NCI-H2029 treated with DMSO at 0.1 percent for 48 hours (cell line): Measurements from ENCODE around the gene TREH.
"Not testable (repeated sequence)": the region's sequence is repeated elsewhere in the genome, so short reads cannot be mapped to it uniquely, and the experiment has no call there.

Experiments
- DNase-seq: peaks from one replicate; lab custom pipeline; 2025; lab: John Stamatoyannopoulos, UW

TREH gene

DNA sequence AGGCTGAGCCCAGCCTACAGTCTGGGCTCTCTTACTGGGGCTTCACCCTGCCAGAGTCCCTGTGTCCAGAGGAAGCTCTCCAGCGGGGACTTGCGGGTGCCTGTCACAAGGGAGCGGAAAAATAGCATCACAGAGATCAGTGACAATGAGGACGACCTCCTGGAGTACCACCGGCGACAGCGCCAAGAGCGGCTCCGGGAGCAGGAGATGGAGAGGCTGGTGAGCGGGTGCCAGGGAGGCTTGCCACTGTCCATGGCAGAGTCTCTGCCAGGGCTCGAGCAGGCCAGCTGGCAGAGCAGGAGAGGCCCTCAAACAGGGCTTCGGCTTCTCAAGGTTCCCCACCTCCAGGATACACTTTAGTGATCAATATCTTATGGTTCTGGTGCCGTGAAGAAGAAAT, 51.0 kb downstream of the TREH start:
- peak; percentile 24 for DNase-seq

DNA sequence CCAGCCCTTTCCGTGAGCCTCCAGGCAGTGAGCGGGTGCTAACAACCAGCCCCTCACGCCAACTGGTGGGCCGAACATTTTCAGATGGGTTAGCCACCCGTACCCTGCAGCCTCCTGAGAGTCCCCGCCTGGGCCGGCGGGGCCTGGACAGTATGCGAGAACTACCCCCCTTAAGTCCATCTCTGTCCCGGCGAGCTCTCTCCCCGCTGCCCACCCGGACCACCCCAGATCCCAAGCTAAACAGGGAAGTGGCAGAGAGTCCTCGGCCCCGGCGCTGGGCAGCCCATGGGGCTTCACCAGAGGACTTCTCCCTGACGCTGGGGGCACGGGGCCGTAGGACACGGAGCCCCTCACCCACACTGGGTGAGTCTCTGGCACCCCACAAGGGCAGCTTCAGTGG, 51.4 kb downstream of the TREH start:
- no peak for DNase-seq

DNA sequence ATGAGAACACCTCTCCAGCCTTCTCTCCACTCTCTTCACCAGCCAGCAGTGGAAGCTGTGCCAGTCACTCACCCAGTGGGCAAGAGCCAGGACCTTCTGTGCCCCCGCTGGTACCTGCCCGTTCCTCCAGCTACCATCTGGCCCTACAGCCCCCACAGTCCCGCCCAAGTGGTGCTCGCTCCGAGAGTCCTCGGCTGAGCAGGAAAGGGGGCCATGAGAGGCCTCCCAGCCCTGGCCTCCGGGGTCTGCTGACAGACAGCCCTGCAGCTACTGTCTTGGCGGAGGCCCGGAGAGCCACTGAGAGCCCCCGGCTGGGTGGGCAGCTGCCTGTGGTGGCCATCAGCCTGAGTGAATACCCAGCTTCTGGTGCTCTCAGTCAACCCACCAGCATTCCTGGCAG, 51.9 kb downstream of the TREH start:
- DNase-seq: no peak

DNA sequence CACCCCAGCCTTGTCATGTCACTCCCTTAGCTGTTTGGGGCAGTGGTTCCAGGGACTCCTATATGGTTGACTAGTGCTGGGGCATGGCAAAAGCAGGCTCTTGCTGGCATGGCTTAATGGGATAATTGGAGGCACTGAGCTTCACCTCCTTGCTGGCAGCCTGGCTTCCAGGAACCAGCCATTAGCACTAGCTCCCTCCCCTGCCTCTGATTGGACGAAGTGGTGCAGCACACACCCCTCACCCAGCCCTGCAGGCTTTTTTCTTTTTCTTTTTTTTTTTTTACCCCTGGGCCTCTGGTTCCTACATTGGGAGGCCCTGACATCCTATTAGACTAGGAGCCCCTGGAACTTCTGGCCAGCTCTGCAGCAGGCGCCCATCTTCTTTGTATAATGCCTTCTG, 53.5 kb downstream of the TREH start:
- no peak for DNase-seq

DNA sequence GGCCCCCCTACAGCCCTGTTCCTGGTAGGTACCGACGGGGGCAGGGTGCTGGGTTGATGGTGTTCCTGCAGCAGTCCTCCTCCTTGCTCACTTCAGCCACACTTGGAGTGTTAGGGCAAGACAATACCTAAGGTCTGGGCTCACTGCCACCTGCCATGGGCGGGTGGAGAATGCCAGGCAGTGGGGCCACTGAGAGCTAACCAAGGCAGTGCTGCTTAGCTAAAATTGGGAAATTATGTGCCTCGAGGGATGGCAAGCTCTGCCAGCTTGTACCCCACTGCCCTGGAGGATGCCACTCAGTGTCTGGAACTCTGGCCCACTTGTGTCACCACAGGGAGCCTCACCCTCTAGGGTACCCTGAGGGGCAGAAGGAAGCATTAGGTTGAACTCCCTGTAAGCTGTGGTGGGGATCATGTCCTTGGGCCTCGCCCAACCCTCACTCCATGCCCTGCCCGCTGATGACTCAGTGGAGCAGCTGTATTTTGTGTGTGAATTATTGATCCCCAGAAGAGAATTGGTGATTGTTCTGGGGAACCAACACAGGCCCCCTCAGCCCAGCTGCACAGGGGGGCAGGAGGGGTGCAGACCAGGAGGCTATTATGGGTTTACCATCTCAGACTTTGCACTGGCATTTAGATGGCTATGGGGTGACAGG, 54.3 kb downstream of the TREH start:
- DNase-seq: peak; percentile 90

DNA sequence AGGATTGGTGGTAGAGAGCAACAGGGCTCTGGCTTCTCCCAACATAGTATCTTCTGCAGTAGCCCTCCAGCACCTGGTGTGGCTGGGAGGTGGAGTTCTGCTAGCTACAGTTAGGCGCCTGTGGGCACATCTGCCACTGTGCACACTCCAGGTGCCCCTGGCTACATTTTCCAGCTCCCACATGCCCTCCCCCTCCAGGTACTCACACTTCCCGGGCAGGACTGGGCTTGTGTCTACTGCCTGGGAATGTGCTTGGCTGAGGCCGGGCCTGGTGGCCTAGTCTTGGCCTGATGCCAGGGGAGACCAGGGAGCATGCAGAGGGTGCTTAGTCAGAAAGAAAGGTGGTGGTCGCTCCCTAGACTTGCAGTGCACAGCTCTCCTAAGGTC, 56.2 kb downstream of the TREH start:
- peak; percentile 77 for DNase-seq

DNA sequence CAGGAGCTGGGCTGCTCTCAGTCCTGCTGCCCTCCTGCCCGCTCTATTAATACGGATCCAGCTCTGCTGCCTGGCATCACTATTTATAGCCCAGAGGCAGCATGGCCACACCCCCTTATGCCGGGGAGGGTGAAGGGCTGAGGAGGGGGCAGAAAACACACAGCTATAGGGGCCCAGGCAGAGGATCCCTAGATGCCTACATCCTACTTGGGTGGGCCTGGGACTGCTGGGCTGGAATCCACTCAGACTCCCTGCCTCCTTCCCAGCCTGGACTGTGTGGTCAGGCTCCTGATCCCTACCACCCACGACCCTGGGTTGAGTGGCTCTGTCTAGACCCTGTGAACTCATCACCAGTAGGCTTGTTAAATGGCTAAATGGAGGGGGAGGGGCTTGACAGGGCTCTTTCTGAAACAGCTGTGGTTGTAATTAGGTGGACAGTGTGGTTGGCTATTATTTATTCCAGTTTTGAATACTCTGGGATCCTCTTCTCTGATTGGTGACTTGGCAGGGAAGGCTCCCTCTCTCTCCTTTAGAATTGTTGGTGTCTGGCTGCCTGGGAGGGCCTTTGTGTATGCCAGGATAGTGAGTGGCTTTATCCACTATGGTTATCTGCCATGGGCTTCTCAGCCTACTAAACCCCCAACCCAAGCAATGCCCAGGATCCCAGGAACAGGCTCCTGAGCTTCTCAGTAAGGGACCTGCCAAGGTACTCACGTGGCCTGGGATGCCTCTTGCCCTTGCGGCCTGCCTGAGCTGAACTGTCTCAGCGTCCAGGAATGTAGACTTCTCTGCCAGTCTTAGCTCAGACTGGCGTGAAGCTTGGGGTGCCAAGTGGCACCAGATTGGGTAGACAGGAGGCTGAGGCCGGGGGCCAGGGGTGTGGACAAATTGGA, 56.8 kb downstream of the TREH start:
- peak; percentile 72 for DNase-seq

DNA sequence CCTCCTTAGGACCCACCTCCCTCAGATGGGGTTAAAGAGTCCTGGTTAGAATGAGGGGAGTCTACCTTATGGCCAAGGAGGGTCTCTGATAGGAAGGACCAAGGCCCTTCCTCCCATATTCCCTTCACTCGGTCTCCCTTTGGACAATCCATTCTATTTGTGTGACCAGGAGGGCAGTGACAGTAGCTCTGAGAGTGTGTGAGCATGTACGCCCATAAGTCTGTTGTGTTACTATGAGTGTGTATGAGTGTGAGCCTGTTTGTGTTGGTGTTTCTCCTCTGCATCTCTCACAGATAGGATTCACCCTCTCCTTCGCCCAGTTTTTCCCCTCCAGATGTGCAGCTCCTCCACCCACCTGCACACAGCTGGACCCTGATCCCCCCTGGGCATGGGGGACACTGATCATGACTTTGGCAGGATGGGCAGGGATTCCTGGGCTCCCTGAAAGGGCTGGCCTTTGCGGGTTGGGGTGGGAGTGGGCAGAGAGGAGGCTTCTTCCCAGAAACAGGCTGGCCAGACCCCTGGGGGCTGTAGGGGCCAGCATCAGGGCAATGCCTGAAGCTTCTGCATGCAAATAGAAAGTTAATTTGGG, 57.6 kb downstream of the TREH start:
- no peak for DNase-seq

DNA sequence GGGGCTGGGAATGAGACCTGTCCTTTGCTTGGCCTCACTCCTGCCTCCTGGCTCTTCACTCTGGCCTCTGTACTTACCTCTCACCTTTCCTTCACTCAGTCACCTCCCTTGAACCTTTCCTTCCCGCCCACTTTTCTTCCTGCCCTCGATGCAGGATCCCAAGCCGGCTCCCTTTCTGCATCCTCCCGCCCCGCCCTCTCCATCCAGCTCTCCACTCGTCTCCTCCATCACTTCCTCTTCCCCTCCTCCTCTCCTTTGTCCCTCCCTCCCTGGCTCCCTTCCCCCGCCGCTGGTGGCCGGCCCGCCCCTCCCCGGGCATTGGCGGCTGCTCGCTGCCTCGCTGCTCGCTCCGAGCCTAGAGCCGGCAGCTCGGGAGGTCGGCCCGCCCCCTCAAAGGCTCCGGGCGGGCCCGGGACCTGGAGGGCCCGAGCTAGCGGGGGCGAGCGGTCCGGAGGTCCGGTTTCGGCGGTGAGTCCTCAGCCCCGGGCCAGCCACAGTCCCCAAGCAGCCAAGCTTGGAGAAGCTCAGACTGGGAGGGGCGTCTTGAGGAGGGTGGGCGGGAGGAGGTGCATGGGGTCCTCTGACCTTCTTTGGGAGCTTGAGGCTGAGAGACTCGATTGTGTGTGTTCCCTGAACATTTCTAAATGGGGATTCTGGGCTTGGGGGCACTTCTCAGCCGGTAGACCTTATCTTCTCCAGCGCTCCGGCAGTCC, 58.2 kb downstream of the TREH start:
- peak; percentile 62 for DNase-seq

DNA sequence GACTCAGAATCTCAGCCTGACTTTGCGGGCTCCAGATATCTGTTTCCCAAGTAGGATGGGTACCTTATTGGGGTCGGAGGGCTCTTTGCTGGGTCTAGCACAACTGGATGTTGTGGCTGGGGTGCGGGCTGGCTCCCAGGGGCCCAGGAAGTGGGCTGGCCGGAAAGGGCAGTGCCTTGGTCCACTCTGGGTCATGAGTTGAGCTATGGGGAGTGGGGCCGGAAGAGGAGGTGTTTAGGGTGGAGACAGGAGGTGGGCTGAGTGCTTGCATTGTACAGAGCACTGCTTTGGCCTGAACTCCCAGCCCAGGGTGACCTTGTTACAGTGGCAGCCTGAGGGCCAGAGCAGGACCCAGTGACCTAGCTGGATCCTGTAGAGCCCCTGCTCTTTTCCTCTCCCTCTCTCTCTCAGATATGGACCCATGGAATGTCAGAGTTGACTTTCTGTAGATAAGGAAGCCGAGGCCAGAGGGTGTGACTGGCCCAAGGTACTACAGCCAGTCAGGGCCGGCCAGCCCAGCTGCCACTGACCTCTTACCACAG, 58.9 kb downstream of the TREH start:
- DNase-seq: no peak

DNA sequence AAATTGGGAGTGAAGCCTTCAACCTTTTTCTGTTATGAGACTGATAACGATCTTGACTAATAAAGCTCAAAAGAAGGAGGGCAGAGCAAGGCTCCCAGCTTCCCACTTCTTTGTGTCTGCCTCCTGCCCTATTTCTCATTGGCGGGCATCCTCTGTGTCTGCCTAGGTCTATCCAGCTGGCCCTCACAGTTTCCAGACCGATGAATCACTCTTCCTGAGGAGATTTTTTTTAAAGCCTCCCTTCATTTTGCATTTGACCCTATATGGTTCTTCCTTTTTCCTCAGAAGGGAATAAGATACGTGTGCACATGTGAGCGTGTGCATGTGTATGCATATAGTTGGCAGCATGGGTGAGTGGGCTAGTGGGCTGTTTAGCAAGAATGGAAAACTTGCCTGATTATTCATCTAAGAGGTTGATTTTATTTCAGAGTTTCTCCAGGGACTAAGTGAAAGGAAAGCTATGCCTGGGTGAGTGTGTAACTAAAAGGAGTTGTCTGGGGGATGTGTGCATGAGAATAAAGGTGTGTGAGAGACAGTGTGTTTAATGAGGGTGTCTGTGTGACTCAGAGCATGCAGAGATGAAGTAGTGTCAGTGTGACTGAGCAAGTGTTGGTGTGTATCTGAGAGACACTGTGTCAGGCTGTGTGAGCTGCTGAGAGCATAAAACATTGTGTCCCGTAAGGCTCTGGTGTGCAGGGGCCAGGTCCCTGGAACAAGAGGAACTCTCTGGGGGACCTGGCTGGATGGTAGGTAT, 59.8 kb downstream of the TREH start:
- DNase-seq: no peak

DNA sequence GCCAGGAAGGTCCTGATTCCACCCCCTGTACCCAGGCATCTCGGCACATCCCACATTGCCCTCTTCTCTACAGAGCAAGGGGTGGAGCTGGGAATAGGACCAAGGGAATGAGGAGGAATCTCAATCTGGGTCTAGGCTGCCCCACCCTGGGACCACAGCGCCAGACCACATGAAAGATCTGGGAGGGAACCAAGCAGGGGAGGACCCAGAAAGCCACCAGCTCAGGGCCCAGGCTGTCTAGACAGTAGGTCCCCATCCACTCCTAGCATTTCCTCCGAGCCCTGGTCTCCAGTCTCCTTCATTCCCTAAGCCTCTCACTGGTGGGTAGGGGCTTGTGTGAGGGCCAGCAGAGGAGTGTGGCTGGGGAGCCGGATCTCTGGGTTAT, 60.5 kb downstream of the TREH start:
- DNase-seq: no peak

DNA sequence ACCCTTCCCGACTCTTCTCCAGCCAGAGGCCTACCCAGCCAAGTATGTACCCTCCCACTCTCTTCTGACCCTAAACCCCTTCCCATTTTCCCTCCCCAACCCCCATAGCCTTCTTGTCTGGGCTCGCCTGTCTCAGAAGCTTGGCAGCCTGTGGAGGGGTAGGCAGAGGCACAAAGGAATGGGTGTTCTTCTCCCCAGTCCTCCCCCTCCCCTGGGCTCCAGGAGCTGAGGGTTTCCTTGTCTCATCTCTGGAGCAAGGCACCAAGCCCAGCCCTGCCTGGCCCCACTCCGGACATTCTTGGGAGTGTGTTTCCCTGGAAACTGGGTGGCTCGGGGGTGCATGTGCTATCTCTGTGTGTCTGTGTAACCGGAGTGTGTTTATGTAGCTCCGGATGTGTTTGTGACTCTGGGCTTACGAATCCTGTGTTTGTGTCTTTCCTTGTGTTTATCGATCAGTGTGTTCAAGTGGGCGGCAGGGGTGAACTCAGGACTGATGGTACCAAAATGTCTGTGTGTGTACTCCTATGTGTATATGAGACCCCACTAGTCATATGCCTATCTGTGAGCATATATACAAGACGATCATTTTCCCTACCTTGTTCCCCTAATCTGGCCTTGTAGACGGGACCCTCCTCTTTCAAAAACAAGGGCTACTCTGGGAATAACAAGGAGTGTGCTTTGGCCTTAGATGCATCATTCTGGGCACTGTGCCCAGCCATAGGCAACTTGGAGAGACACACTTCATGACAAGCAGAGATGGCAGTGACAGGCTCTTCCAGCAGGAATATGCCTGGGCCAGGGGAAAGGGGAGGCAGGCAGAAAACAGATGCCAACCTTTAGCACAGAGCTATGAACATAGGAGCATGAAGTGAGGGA, 61.1 kb downstream of the TREH start:
- peak; percentile 53 for DNase-seq

DNA sequence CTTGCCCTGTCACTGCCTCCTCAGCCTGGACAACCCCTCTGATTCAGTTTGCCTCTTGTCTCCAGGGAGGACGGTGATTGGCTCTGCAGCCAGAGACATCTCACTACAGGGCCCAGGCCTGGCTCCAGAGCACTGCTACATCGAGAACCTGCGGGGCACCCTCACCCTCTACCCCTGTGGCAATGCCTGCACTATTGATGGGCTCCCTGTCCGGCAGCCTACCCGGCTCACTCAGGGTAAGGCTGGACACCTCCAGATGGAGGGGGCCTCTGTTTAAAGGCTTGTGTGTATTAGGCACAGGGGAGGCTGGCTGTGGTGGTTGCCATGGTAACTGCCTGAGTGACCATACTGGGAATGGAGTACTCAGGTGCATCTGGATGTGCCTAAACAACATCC, 63.5 kb downstream of the TREH start:
- DNase-seq: no peak

DNA sequence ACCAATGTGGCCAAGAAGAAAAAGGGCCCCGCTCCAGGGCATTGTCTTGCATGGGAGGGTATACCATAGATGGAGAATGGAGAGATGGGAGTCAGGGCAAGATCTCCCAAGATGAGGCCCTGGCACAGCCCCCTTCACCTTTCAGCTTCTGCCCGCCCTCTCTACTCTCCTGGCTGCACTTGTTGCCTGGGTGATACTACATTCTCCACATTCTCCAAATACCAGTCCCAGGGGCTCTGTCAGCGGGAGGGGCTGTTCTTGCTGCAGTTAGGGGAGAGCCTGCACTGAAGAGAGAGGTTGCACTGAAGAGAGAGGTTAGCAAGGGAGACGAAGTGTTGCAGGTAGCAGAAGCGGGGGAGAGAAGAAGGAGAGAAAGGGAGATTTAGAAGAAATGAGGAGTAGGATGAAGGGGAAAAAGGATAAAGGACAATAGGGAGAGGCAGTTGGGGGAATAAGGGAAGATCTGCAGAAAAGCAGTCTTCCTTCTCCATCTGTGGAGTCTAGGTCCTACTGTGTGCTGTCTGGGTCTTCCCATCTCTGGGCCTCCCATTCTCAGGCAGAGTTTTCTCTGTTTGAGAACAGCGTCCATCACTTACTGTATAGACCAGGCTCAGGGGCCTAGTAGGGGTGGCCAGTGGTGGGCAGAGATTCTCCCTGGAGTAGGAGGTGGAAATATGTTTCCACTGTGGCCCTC, 64.0 kb downstream of the TREH start:
- no peak for DNase-seq

DNA sequence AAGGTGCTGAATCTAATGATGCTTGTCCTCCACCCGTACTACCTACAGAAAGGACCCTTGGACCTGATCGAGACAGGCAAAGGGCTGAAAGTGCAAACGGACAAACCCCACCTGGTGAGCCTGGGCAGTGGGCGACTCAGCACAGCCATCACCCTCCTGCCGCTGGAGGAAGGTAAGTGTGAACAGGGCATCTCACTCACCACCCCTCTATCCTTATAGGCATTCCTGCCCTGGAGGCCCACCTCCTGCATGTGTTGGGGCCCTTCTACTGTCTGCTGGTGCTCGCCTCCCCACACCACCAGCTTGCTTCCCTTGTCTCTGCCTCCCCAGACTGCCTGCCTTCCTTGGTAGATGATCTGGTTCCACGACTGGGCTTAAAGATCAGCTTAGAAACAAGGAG, 64.9 kb downstream of the TREH start:
- no peak for DNase-seq

DNA sequence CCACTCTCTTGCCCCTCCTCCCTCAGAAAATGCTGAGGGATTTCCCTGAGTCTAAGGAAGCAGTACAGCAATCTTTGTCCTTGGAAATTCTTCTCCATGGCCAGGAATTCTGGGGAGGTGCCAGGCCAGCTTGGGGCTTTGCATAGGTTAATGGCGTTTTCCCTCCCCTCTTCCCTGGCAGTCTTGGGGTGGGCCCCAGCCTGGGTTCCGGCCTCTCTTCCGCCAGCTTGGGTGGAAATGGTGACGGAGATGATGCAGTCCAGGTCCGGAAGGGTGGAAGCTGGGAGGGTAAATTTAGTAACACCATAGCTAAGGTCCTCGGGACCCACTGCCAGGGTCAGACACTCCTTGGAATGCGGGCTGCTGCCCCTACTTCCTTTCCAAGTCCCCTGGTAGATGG, 67.1 kb downstream of the TREH start:
- DNase-seq: no peak

DNA sequence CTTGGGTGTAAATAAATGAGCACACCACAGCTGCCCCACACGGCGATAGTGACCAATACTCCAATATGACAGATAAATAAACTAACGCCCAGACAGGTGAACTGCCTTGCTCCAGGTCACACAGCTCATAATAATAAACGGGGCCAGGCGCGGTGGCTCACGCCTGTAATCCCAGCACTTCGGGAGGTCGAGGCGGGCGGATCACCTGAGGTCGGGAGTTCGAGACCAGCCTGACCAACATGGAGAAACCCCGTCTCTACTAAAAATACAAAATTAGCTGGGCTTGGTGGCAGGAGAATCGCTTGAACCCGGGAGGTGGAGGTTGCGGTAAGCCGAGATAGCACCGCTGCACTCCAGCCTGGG, 68.0 kb downstream of the TREH start:
- DNase-seq: not testable (repeated sequence)

DNA sequence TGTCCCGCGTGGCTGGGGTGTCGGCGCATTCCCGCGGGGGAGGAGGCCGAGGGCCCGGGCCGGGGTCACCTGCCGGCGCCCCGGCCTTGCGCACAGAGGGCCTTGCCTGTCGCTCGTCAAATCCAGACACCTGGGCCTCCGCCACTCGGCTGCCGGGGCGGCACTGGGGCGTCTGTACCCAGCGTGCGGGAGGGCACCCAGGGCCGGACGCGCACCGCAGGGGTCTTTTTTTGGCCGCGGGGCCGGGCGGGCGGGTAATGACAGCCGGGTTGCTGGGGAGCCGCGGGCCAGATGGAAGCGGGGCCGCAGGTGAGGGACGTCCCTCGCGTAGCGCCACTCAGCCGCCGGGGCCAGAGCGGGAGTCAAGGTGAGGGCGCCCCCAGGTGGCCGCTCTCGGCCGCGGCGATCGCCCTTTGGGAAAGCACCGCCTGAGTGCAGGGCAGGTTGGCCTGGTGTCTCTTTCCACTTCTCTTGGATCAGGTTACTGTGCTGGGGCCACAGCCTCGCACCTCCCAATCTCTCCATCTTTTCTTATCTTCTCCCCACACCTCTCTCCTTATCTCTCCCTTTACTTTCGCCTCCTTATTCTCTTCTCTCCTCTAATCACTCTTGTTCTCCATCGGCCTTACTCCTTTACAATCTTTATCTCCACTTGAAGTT, 68.5 kb downstream of the TREH start:
- no peak for DNase-seq
